ENCODE measurements around the gene PTX3. TPM values are rescaled to one million over a fixed set of nuclear protein-coding genes. Genes with fewer than 3 reads are reported as not detected.
A peak's percentile ranks its signal among the peaks of the same experiment; 100 is the strongest.

Gene PTX3
- total RNA-seq, 8 experiments from 2014 or later, result 0.36 to 28.9 (median 5.4) TPM

DNA sequence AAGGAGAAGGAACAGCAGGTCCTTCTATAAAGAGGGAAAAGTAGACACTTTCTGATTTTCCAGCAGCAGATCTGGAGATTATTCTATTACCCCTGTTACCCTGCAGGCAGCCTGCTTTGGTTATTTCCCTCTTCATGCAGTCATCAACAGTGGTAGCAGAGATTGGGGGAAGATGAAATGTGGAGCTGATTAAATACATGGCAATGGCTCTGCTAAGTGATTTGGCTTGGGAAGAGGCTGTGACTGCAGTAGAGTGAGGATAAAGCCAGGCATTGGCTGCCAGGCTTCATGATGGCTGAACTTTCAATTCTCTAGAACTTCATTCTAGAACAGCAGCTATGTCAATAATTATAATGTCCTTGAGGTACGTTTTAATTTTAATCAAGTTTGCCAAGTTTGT lies 29.1 kb downstream of the PTX3 start:
- in situ Hi-C loops (cut with MboI; ENCODE audit: low pct_unique_long_range_greater_than_20kb in 2 of 9, low sequenced_read_pairs in 9 of 9, unreplicated experiment in 9 of 9), result no loop called here
- 0 to 100% (median 50%) methylated on average over 1 of the region's 1 CpG; no CpG with 5 or more reads in 6 of the 10 experiments for WGBS, 10 experiments
- no peak for ATAC-seq (replicated peaks in 6 of 8)
- Histone ChIP-seq H3K4me3 (no peak overlapping the region), H3K27ac (no peak overlapping the region), H3K4me1 (replicated peaks in 1 of 2) (no peaks in the 10 kb centered on the region)

DNA sequence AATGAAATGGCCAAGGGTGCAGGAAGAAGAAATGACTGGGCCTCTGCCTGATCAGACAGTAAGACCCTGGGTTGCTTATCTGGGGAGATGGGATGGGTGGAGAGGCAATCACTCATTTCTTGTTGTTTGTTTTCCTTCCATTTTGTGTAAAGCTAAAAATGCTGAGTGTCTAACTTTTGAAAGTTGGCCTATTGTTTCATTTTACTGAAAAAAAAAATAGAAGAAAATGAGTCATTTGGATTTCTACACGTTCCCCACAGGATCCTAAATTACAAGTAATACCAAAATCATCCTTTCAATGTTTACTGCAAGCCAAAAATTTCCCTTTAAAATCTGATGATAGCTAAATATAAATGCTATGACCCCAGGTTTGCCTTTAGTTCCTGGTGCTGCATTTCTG lies 30.6 kb downstream of the PTX3 start:
- 20 to 100% (median 56%) methylated on average over 1 of the region's 1 CpG; no CpG with 5 or more reads in 3 of the 10 experiments for WGBS, 10 experiments
- no peaks in the 10 kb centered on the region for H3K4me1 ChIP-seq (replicated peaks in 1 of 2)
- in situ Hi-C loops (cut with MboI; ENCODE audit: low pct_unique_long_range_greater_than_20kb in 2 of 9, low sequenced_read_pairs in 9 of 9, unreplicated experiment in 9 of 9), result no loop called here
- no peak for ATAC-seq (replicated peaks in 6 of 8)
- H3K4me3 ChIP-seq, result no peak overlapping the region
- no peak overlapping the region for H3K27ac ChIP-seq

DNA sequence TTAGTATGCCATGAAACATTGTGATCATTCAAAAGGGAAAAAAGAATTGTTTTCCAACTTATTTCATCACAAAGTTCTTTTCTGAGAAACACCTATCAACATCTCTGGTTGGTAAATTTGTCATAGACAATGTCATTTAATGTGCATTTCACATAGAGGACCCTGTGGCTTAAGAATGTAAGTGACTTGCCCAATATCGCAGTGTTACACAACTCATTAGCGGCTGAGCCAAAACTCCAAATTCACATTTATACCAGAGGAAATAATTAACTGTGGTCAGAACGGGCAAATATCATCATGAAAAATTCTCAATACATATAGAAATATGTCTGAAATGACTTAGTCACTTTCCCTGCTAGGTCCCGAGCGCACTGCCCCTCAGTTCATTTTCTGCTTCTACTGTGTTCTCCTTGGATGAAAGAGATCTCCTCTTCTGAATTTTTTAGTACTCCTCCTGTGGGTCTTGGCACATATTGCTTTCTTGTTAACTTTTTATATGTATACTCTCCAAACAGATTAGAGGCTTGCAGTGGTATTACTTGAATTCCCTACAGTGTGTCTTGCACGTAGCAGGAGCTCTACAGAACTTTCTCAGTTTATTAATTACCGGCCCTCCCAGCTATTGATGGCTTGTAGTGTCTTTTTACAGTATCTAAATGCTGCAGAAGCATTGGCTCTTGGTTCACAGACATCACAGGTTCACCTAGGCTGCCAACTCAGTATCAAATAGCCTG lies 33.1 kb downstream of the PTX3 start:
- Histone ChIP-seq H3K4me3 (no peak overlapping the region), H3K27ac (no peak overlapping the region), H3K4me1 (replicated peaks in 1 of 2) (no peaks in the 10 kb centered on the region)
- peak in 1 of 8 experiments; percentile 16 for ATAC-seq (replicated peaks in 6 of 8)
- in situ Hi-C loops (cut with MboI; ENCODE audit: low pct_unique_long_range_greater_than_20kb in 2 of 9, low sequenced_read_pairs in 9 of 9, unreplicated experiment in 9 of 9), result no loop called here
- WGBS, 10 experiments, result 70 to 100% (median 90%) methylated on average over 1 to 6 of the region's 7 CpGs; no CpG with 5 or more reads in 1 of the 10 experiments

DNA sequence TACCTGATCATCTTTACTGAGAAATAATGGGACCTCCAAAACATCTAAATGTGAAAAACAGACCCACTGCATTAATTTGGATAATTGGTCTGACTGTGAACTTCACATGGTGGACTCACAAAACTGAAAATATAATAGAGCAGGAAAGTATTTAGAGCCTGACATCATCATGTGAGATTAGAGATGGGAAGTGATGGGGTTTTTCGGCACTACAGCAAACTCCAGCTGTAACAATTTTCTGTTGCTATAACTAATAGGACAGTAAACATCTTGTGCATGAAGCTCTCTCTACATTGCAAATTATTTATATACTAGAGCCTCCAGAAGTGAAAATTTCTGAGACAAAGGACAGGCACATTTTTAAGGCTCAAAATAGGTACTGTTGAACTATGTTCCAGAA lies 34.4 kb downstream of the PTX3 start:
- WGBS, 10 experiments, result 22 to 100% (median 83%) methylated on average over 1 of the region's 1 CpG; no CpG with 5 or more reads in 5 of the 10 experiments
- peak in 2 of 8 experiments; percentile 24 to 61 for ATAC-seq (replicated peaks in 6 of 8)
- Histone ChIP-seq H3K4me3 (no peak overlapping the region), H3K27ac (no peak overlapping the region), H3K4me1 (replicated peaks in 1 of 2) (peaks cover 5 to 6% of the 10 kb centered on the region in 2 donors)
- in situ Hi-C loops (cut with MboI; ENCODE audit: low pct_unique_long_range_greater_than_20kb in 2 of 9, low sequenced_read_pairs in 9 of 9, unreplicated experiment in 9 of 9), result no loop called here

DNA sequence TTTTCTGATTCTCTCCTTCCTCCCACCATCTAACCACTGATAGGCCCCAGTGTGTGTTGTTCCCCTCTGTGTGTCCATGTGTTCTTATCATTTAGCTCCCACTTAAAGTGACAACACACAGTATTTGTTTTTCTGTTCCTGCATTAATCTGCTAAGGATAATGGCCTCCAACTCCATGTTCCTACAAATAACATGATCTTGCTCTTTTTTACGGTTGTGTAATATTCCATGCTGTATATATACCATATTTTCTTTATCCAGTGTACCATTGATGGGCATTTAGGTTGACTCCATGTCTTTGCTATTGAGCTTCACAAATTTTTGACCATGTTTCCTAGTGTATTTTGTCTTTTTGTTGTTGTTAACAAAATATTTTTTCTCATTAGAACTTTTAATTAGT lies 36.0 kb downstream of the PTX3 start:
- in situ Hi-C loops (cut with MboI; ENCODE audit: low pct_unique_long_range_greater_than_20kb in 2 of 9, low sequenced_read_pairs in 9 of 9, unreplicated experiment in 9 of 9), result no loop called here

DNA sequence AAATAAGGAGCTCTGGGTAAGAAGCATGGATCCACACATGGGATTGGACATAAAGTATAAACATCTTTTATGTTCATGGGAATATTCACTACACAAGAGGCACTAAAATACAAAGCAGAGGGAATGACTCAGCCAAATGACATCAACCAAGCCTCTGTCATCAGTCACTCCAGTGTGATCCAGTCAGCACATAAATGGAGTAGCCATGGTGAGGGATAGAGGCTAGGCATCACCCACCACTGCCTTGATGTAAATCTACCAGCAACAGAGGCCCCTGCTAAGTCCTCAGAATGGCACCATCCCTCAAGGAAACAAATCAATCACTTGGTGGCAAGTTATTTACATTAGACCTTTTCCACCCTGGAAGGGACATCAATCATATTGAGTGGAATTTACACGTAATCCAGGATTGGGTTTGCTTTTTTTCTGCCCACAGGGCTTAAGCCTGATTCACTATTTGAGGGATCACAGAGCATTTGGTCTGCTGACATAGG lies 39.3 kb downstream of the PTX3 start:
- Histone ChIP-seq H3K27ac (peak overlapping the region; percentile 62 to 65), H3K4me3 (no peak overlapping the region), H3K4me1 (replicated peaks in 1 of 2) (peaks cover 11 to 12% of the 10 kb centered on the region in 2 donors)
- peak; percentile 57 to 100 (median 99) for ATAC-seq (replicated peaks in 6 of 8)
- in situ Hi-C loops (cut with MboI; ENCODE audit: low pct_unique_long_range_greater_than_20kb in 2 of 9, low sequenced_read_pairs in 9 of 9, unreplicated experiment in 9 of 9), result loop anchor here in 6 of 9 experiments (25.0 kb wide), 2 partner anchors 264 to 289 kb away; no protein-coding TSS in a partner anchor
- WGBS, 10 experiments, result 0 to 50% (median 18%) methylated on average over 1 of the region's 1 CpG; no CpG with 5 or more reads in 6 of the 10 experiments

More for the DNA sequence above, 36.0 kb downstream of the PTX3 start:
- Histone ChIP-seq H3K27ac (no peak overlapping the region), H3K4me1 (replicated peaks in 1 of 2) (peaks cover 11 to 12% of the 10 kb centered on the region in 2 donors), H3K4me3 (no peak overlapping the region)
- ATAC-seq (replicated peaks in 6 of 8), result no peak
- 94 to 100% (median 100%) methylated on average over 1 of the region's 1 CpG; no CpG with 5 or more reads in 2 of the 10 experiments for WGBS, 10 experiments

DNA sequence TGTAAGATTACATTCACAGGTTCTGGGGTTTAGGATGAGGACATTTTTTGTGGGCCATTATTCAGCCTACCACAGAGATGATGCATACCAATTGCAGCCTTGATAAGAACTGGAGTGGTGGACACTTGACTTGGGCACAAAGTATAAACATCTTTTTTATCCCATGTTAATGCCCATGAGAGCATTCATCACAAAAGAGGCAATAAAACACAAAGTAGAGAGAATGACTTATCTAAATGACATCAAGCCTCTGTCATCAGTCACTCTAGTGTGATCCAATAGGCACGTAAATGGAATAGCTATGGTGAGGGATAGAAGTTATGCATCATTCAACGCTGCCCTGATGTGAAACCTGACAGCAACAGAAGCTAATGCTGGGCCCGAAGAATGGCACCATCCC lies 40.8 kb downstream of the PTX3 start:
- H3K27ac ChIP-seq, result no peak overlapping the region
- H3K4me1 ChIP-seq (replicated peaks in 1 of 2), result peaks cover 11 to 12% of the 10 kb centered on the region in 2 donors
- 0 to 86% (median 80%) methylated on average over 1 to 3 of the region's 3 CpGs; no CpG with 5 or more reads in 3 of the 10 experiments for WGBS, 10 experiments
- in situ Hi-C loops (cut with MboI; ENCODE audit: low pct_unique_long_range_greater_than_20kb in 2 of 9, low sequenced_read_pairs in 9 of 9, unreplicated experiment in 9 of 9), result loop anchor here in 6 of 9 experiments (25.0 kb wide), 2 partner anchors 265 to 290 kb away; no protein-coding TSS in a partner anchor
- no peak overlapping the region for H3K4me3 ChIP-seq
- peak in 2 of 8 experiments; percentile 20 to 28 for ATAC-seq (replicated peaks in 6 of 8)

DNA sequence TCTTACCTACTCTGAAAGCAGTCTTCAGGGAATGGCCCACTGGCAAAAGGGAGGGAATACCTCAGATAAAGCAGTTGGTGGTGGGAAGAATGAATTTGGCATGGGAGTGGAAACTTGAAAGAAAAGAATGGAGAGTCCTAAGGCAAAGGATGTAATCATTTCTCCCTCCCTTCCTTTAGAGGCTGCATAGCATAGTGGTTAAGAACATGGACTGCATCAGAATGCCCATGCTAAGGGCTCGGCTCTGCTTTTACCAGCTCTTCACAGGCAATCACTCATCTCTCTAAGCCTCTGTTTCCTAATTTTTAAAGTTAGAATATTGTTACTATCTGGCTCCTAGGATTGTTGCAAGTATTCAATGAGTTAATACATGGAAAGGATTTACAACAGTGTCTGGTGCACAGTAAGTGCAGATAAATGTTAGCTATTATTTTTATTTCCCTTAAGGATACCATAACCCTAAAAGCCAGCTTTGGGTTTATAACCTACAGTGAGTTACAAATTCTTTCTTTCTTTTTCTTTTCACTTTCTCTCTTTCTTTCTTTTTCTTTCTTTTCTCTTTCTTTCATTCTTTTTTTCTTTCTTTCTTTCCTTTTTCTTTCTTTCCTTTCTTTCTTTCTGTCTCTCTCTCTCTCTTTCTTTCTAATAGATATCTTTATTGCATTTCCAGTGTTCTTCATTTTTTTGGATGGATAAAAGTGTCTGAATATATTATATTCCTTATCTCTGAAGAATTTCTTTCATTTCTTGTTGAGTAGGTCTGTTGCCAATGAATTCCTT lies 43.0 kb downstream of the PTX3 start:
- ATAC-seq (replicated peaks in 6 of 8), result no peak
- H3K4me1 ChIP-seq (replicated peaks in 1 of 2), result peaks cover 11 to 12% of the 10 kb centered on the region in 2 donors
- 20 to 100% (median 67%) methylated on average over 1 of the region's 1 CpG; no CpG with 5 or more reads in 3 of the 10 experiments for WGBS, 10 experiments
- in situ Hi-C loops (cut with MboI; ENCODE audit: low pct_unique_long_range_greater_than_20kb in 2 of 9, low sequenced_read_pairs in 9 of 9, unreplicated experiment in 9 of 9), result loop anchor here in 6 of 9 experiments (25.0 kb wide), 2 partner anchors 267 to 292 kb away; no protein-coding TSS in a partner anchor
- H3K4me3 ChIP-seq, result no peak overlapping the region
- H3K27ac ChIP-seq, result no peak overlapping the region

DNA sequence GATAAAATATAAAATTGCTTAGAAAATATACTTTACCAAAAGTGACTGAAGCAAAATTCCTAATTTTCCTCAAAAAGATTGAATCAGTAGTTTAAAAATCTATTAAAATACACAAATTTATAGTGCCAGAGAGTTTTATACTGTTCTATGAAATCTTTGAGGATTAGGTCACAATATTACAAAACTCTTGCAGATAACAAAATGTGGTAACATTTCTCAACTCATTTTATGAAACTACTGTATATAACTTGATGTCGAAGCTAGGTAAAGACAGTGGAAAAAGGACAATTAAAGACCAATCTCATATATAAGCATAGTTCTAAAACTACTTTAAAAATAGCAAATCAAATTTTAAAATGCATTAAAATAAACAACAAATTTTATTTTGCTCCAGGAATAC lies 50.7 kb downstream of the PTX3 start:
- WGBS, 10 experiments, result 44 to 100% (median 71%) methylated on average over 1 of the region's 1 CpG; no CpG with 5 or more reads in 1 of the 10 experiments
- in situ Hi-C loops (cut with MboI; ENCODE audit: low pct_unique_long_range_greater_than_20kb in 2 of 9, low sequenced_read_pairs in 9 of 9, unreplicated experiment in 9 of 9), result loop anchor here in 6 of 9 experiments (25.0 kb wide), 2 partner anchors 275 to 300 kb away; no protein-coding TSS in a partner anchor
- no peak overlapping the region for H3K4me3 ChIP-seq
- ATAC-seq (replicated peaks in 6 of 8), result no peak
- H3K27ac ChIP-seq, result no peak overlapping the region
- no peaks in the 10 kb centered on the region for H3K4me1 ChIP-seq (replicated peaks in 1 of 2)

DNA sequence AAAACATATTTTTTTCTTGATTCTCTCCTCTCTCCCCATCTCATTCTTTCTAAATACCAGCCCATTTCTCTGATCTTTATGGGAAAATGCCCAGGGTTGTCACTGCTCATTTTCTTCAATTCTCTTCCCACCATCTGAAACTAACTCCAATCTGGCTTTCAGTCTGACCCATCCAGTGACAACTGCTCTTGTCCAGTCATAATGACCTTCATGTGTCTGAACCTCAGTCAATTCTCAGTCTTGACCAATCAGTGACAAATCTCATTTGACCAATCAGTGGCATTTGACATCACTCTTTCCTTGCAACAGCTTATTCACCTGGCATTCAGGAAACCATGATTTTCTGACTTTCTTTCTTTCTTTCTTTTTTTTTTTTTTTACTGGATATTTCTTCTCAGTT lies 51.5 kb downstream of the PTX3 start:
- no peak for ATAC-seq (replicated peaks in 6 of 8)
- no peak overlapping the region for H3K4me3 ChIP-seq
- H3K4me1 ChIP-seq (replicated peaks in 1 of 2), result no peaks in the 10 kb centered on the region
- in situ Hi-C loops (cut with MboI; ENCODE audit: low pct_unique_long_range_greater_than_20kb in 2 of 9, low sequenced_read_pairs in 9 of 9, unreplicated experiment in 9 of 9), result loop anchor here in 6 of 9 experiments (25.0 kb wide), 2 partner anchors 276 to 301 kb away; no protein-coding TSS in a partner anchor
- no peak overlapping the region for H3K27ac ChIP-seq

DNA sequence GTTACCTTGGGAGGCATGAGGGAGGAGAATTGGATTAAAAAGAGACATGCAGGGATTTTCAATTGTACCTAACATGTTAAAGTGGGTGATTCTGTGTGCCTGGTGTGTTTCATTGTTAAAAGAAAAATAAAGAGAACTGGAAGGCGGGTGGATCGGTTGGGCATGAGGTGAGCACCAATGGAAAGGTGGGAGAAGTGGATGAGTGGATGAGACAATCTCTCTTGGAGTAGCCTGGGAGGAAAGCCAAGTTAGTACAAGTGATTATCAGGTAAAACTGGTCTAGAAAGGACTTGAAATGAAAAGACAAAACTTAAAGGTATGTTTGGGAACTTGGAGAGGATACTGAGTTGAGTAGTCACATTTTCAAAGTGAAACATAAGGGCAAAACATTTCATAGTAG lies 54.5 kb downstream of the PTX3 start:
- H3K4me3 ChIP-seq, result no peak overlapping the region
- ATAC-seq (replicated peaks in 6 of 8), result no peak
- no peak overlapping the region for H3K27ac ChIP-seq
- 67 to 100% (median 95%) methylated on average over 2 of the region's 2 CpGs; no CpG with 5 or more reads in 1 of the 10 experiments for WGBS, 10 experiments
- H3K4me1 ChIP-seq (replicated peaks in 1 of 2), result no peaks in the 10 kb centered on the region
- in situ Hi-C loops (cut with MboI; ENCODE audit: low pct_unique_long_range_greater_than_20kb in 2 of 9, low sequenced_read_pairs in 9 of 9, unreplicated experiment in 9 of 9), result loop anchor here in 7 of 9 experiments (10.0 to 25.0 kb wide), 3 partner anchors 279 to 304 kb away; no protein-coding TSS in a partner anchor

All from motor neuron (in vitro differentiated cells).